OCI-LY7 (cell line): ENCODE results near the gene KIFC3. TPM values are rescaled to one million over a fixed set of nuclear protein-coding genes. Genes with fewer than 3 reads are reported as not detected.
"Not testable (repeated sequence)": the region's sequence is repeated elsewhere in the genome, so short reads cannot be mapped to it uniquely, and the experiment has no call there.

Experiments
- BruUV-seq: library from RNA; stranded (reverse); fragments of 400-500 nt; replicated peaks from 2 replicates; lab custom pipeline; 2021; lab: Mats Ljungman, UMichigan
- CTCF ChIA-PET: fragments of 300-600 bp; sonication (Branson Sonifier 250); formaldehyde crosslinking; loops from one replicate; lab custom pipeline; 2022; ENCODE audit warnings: antibody characterized with exemption; ENCODE audit not compliant: unreplicated experiment; lab: Charles Lee
- POLR2A ChIA-PET: fragments of 300-600 bp; sonication (Branson Sonifier 250); formaldehyde crosslinking; loops from one replicate; lab custom pipeline; 2022; ENCODE audit warnings: antibody characterized with exemption; lab: Charles Lee
- DNase-seq: peaks from one replicate; pipeline ENCODE4 v3.0.0-alpha.2; 2015; ENCODE audit warnings: low spot score
- H2AFZ ChIP-seq: fragments of 200-600 bp; sonication (generic), shearing (Covaris generic); 2 replicates; pipeline ENCODE4 v1.6.1; 2014; ENCODE audit warnings: mild to moderate bottlenecking, antibody characterized with exemption, low read length, moderate library complexity
- H3K27ac ChIP-seq: fragments of 200-600 bp; sonication (generic); 2 replicates; pipeline ENCODE4 v1.5.1; 2014; ENCODE audit warnings: mixed run types, low read depth, mild to moderate bottlenecking, moderate library complexity, low read length, inconsistent platforms; ENCODE audit not compliant: poor library complexity, severe bottlenecking
- H3K36me3 ChIP-seq: fragments of 200-600 bp; sonication (generic); 2 replicates; pipeline ENCODE4 v1.6.1; 2014; ENCODE audit warnings: mild to moderate bottlenecking, antibody characterized with exemption, low read length, moderate library complexity, mixed read lengths; ENCODE audit not compliant: insufficient read depth
- H3K4me1 ChIP-seq: fragments of 200-600 bp; sonication (generic); 2 replicates; pipeline ENCODE4 v1.5.1; 2014; ENCODE audit warnings: mild to moderate bottlenecking, low read length; ENCODE audit not compliant: insufficient read depth, poor library complexity, severe bottlenecking
- H3K4me2 ChIP-seq: fragments of 200-600 bp; sonication (generic); 2 replicates; pipeline ENCODE4 v1.6.1; 2014; ENCODE audit warnings: mild to moderate bottlenecking, low read length
- H3K4me3 ChIP-seq: fragments of 200-600 bp; sonication (generic); 2 replicates; pipeline ENCODE4 v1.5.1; 2014; ENCODE audit warnings: mild to moderate bottlenecking, low read depth, low read length; ENCODE audit not compliant: poor library complexity, severe bottlenecking
- H3K79me2 ChIP-seq: fragments of 200-600 bp; sonication (generic); 2 replicates; pipeline ENCODE4 v1.6.1; 2016; ENCODE audit warnings: low read depth, mild to moderate bottlenecking, low read length, moderate library complexity, mixed read lengths; ENCODE audit not compliant: insufficient read depth
- H3K9me2 ChIP-seq: fragments of 200-600 bp; sonication (generic); 2 replicates; pipeline ENCODE4 v1.6.1; 2016; ENCODE audit warnings: mild to moderate bottlenecking, low read length, mixed read lengths; ENCODE audit not compliant: insufficient read depth
- H3K9me3 ChIP-seq: fragments of 200-600 bp; sonication (generic); 2 replicates; pipeline ENCODE4 v1.6.1; 2014; ENCODE audit warnings: mild to moderate bottlenecking, mixed run types, low read length, mixed read lengths
- H4K20me1 ChIP-seq: fragments of 200-600 bp; sonication (generic); 2 replicates; pipeline ENCODE4 v1.6.1; 2014; ENCODE audit warnings: mild to moderate bottlenecking, antibody characterized with exemption, low read length, moderate library complexity, mixed read lengths; ENCODE audit not compliant: insufficient read depth
- EZH2phosphoT487 ChIP-seq: fragments of 200-600 bp; sonication (generic); IDR thresholded peaks from 2 replicates; pipeline ENCODE4 v1.6.1; 2018; ENCODE audit warnings: low read depth, borderline replicate concordance, mild to moderate bottlenecking, mixed run types, antibody characterized with exemption, low read length, moderate library complexity, mixed read lengths
- intact Hi-C: fragments of 100-400 bp; cut with micrococcal nuclease; formaldehyde crosslinking; loops from one replicate; pipeline ENCODE4 v1.10.0; 2022; ENCODE audit not compliant: unreplicated experiment
- total RNA-seq, 2 experiments: library from RNA; depleted of rRNA in 1 of 2; stranded (reverse); fragments of >200 nt in 1 of 2; shearing (Covaris generic) in 1 of 2; gene quantifications; 2 replicates each; pipeline ENCODE4 v1.2.3, GENCODE V29; 2014 to 2022
- TF ChIP-seq, protein P1 (sequence below): fragments of 200-600 bp; sonication (generic); conservative IDR thresholded peaks from 2 replicates; pipeline ENCODE4 v1.5.1; 2014; ENCODE audit warnings: mild to moderate bottlenecking, antibody characterized with exemption, low read length, moderate library complexity, mixed read lengths

Gene KIFC3
- total RNA-seq, 2 experiments from 2014 or later, result 0.61 TPM; not detected in 1

DNA sequence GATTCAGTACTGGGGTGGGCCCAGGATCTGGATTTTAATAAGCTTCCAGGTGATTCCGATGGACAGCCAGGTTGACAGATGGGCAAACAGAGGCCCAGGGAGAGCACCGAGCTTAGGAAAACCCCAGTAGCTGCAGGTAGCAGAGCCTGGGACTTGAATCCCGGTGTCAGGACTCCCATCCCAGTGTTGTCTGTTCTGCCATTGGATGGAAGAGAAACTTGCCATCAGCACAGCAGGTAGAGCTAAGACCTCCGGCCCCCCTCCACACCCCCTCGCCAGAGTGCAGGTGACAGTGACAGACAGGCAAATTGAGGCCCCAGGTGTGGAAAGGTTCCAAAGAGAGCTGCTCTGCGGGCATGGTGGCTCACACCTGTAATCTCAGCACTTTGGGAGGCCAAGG lies 54.3 kb downstream of the KIFC3 start:
- H3K36me3 ChIP-seq, result no peaks in the 10 kb centered on the region
- intact Hi-C loops, result no loop called here
- POLR2A ChIA-PET, result no interaction called here

GRCh38 chr16:57747496-57747895 lies 54.8 kb downstream of the KIFC3 start:
- ChIA-PET CTCF (no interaction called here), POLR2A (no interaction called here)
- Histone ChIP-seq H3K9me2 (no peaks in the 10 kb centered on the region), H2AFZ (no peak overlapping the region), H3K36me3 (no peaks in the 10 kb centered on the region), H3K9me3 (no peaks in the 10 kb centered on the region), H4K20me1 (no peaks in the 10 kb centered on the region), H3K4me2 (no peak overlapping the region), H3K4me1 (peaks cover 8% of the 10 kb centered on the region), H3K27ac (no peak overlapping the region), H3K79me2 (no peaks in the 10 kb centered on the region), H3K4me3 (no peak overlapping the region)
- TF ChIP-seq, protein P1, sequence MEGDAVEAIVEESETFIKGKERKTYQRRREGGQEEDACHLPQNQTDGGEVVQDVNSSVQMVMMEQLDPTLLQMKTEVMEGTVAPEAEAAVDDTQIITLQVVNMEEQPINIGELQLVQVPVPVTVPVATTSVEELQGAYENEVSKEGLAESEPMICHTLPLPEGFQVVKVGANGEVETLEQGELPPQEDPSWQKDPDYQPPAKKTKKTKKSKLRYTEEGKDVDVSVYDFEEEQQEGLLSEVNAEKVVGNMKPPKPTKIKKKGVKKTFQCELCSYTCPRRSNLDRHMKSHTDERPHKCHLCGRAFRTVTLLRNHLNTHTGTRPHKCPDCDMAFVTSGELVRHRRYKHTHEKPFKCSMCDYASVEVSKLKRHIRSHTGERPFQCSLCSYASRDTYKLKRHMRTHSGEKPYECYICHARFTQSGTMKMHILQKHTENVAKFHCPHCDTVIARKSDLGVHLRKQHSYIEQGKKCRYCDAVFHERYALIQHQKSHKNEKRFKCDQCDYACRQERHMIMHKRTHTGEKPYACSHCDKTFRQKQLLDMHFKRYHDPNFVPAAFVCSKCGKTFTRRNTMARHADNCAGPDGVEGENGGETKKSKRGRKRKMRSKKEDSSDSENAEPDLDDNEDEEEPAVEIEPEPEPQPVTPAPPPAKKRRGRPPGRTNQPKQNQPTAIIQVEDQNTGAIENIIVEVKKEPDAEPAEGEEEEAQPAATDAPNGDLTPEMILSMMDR, result no peak
- TF ChIP-seq EZH2phosphoT487, result no peak
- BruUV-seq, result no TSS peak
- DNase-seq, result no peak
- intact Hi-C loops, result no loop called here

More for the DNA sequence above, 54.3 kb downstream of the KIFC3 start:
- TF ChIP-seq, protein P1, result no peak
- no peak for TF ChIP-seq EZH2phosphoT487
- Histone ChIP-seq H3K27ac (no peak overlapping the region), H2AFZ (no peak overlapping the region), H3K79me2 (no peaks in the 10 kb centered on the region), H3K9me3 (no peaks in the 10 kb centered on the region), H3K9me2 (no peaks in the 10 kb centered on the region), H3K4me1 (peaks cover 8% of the 10 kb centered on the region), H3K4me3 (no peak overlapping the region), H4K20me1 (no peaks in the 10 kb centered on the region), H3K4me2 (no peak overlapping the region)
- CTCF ChIA-PET, result no interaction called here
- DNase-seq, result no peak
- BruUV-seq, result no TSS peak

GRCh38 chr16:57747091-57747490 lies 55.2 kb downstream of the KIFC3 start:
- DNase-seq, result no peak
- Histone ChIP-seq H3K79me2 (no peaks in the 10 kb centered on the region), H3K4me3 (no peak overlapping the region), H3K36me3 (no peaks in the 10 kb centered on the region), H3K9me3 (no peaks in the 10 kb centered on the region), H3K4me2 (no peak overlapping the region), H3K9me2 (no peaks in the 10 kb centered on the region), H3K27ac (no peak overlapping the region), H2AFZ (no peak overlapping the region), H3K4me1 (peaks cover 8% of the 10 kb centered on the region), H4K20me1 (no peaks in the 10 kb centered on the region)
- ChIA-PET CTCF (no interaction called here), POLR2A (no interaction called here)
- no TSS peak for BruUV-seq
- TF ChIP-seq EZH2phosphoT487, result no peak
- TF ChIP-seq, protein P1, result no peak
- intact Hi-C loops, result no loop called here

DNA sequence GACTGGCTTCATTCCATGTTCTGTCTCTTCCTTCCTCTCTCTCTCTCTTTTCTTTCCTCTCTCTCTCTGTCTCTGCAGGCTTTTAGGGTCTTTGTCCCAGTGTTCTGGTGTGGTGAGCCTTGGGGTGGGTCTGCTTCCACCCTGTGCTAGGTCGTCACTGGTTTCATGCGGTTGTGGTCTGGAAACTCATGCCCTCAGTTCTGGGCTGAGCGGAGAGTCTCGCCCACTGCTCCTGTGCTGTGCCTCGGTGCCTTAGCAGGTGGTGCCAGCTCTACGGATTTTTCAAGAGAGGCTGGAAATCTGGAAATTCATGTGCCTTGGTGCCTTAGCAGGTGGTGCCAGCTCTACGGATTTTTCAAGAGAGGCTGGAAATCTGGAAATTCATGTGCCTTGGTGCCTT lies 56.0 kb downstream of the KIFC3 start:
- H3K9me2 ChIP-seq, H3K4me3 ChIP-seq, H2AFZ ChIP-seq, CTCF ChIA-PET, H3K4me1 ChIP-seq, H3K27ac ChIP-seq, H4K20me1 ChIP-seq, BruUV-seq, DNase-seq, H3K36me3 ChIP-seq, H3K79me2 ChIP-seq, H3K9me3 ChIP-seq, intact Hi-C loops, H3K4me2 ChIP-seq: not testable (repeated sequence)
- POLR2A ChIA-PET, result interaction anchor here (0.7 to 1.5 kb wide), 2 partner anchors 10 to 15 kb away, joined by 3 to 5 read pairs; partner anchors contain the start of gene KATNB1
